Measurements from ENCODE around the gene FUT8. TPM values are rescaled to one million over a fixed set of nuclear protein-coding genes. Genes with fewer than 3 reads are reported as not detected.
A peak's percentile ranks its signal among the peaks of the same experiment; 100 is the strongest.

FUT8 gene
- total RNA-seq, 2 donors from 2014 or later, result 50.3 to 89.9 TPM

DNA sequence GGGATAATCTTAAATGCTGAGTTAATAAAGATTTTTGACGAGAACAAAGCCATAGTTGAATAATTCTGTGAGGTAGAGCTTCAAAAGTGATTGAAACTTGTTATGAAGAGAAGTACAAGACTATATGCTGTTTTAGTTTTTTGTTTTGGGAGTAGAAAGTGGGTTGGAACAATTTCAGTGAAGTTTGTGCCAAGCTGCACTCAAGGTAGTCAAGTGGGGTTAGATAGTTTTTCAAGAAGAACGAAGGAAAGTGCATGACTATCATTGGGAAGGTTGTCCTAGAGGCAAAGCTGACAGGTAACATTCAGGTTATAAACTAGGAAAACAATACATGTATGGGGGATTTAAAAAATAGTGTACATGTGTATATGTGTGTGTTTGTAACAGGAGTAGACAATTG, 16.2 kb downstream of the FUT8 start:
- Mint-ChIP-seq H3K9me3 (no peaks in the 10 kb centered on the region), H3K27ac (no peak overlapping the region), H3K4me1 (peaks cover 24% of the 10 kb centered on the region), H3K27me3 (no peaks in the 10 kb centered on the region), H3K36me3 (ENCODE audit: low read depth) (peaks cover 15% of the 10 kb centered on the region), H3K4me3 (no peak overlapping the region)
- ATAC-seq (replicated peaks), result no peak

DNA sequence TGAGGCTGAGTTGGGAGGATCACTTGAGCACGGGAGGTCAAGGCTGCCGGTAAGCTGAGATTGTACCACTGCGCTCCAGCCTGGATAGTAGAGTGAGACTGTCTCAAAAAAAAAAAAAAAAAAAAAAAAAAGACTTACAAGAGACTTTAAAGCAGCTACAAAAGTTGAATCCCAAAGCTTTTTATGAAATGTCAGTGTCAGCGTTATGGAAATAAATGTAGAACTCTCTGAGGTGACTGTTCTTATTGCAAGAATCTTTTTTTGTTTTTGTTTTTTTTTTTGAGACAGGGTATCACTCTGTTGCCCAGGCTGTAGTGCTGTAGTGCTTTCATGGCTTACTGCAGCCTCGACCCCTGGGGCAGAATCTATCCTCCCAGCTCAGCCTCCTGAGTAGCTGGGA, 17.2 kb downstream of the FUT8 start:
- Mint-ChIP-seq H3K36me3 (ENCODE audit: low read depth) (peaks cover 25% of the 10 kb centered on the region), H3K27ac (no peak overlapping the region), H3K4me3 (no peak overlapping the region), H3K4me1 (peaks cover 22% of the 10 kb centered on the region), H3K9me3 (no peaks in the 10 kb centered on the region), H3K27me3 (no peaks in the 10 kb centered on the region)
- no peak for ATAC-seq (replicated peaks)

DNA sequence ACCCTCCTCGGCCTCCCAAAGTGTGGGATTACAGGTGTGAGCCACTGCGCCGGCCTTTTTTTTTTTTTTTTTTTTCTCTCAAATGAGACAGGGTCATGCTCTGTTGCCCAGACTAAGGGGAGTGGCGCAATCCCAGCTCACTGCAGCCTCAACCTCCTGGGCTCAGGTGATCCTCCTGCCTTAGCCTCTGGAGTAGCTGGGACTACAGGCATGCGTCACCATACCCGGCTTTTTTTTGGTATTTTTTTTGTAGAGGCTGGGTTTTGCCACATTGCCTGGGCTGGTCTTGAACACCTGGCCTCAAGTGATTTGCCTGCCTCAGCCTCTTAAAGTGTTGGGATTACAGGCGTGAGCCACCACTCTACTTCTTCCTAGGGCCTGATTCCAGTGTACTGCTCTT, 18.7 kb downstream of the FUT8 start:
- no peak overlapping the region for H3K4me3 Mint-ChIP-seq
- H3K4me1 Mint-ChIP-seq, result peaks cover 16% of the 10 kb centered on the region
- peaks cover 37% of the 10 kb centered on the region for H3K36me3 Mint-ChIP-seq (ENCODE audit: low read depth)
- no peak for ATAC-seq (replicated peaks)
- no peaks in the 10 kb centered on the region for H3K9me3 Mint-ChIP-seq
- no peaks in the 10 kb centered on the region for H3K27me3 Mint-ChIP-seq
- H3K27ac Mint-ChIP-seq, result no peak overlapping the region

DNA sequence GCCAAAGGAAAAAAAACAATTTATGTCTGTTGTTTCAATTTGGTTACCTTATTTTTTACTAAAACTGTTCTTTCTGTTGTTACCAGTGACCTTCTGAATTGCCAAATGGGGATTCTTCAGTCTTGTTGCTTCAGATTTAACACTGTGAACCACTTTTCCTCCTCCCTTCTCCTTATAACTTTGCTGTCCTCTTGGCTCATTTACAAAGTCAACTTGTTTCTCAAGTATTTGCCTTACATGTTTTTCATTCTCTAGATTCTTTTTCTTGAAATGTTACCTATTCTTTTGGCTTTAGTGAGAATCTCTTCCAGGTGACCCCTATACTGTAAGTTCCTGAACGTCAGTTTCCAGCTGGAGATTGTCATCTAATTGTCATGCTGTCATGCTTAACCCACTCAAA, 19.4 kb downstream of the FUT8 start:
- H3K4me1 Mint-ChIP-seq, result peaks cover 14% of the 10 kb centered on the region
- no peak overlapping the region for H3K27ac Mint-ChIP-seq
- ATAC-seq (replicated peaks), result no peak
- H3K27me3 Mint-ChIP-seq, result no peaks in the 10 kb centered on the region
- no peak overlapping the region for H3K4me3 Mint-ChIP-seq
- no peaks in the 10 kb centered on the region for H3K9me3 Mint-ChIP-seq
- H3K36me3 Mint-ChIP-seq (ENCODE audit: low read depth), result peaks cover 31% of the 10 kb centered on the region

DNA sequence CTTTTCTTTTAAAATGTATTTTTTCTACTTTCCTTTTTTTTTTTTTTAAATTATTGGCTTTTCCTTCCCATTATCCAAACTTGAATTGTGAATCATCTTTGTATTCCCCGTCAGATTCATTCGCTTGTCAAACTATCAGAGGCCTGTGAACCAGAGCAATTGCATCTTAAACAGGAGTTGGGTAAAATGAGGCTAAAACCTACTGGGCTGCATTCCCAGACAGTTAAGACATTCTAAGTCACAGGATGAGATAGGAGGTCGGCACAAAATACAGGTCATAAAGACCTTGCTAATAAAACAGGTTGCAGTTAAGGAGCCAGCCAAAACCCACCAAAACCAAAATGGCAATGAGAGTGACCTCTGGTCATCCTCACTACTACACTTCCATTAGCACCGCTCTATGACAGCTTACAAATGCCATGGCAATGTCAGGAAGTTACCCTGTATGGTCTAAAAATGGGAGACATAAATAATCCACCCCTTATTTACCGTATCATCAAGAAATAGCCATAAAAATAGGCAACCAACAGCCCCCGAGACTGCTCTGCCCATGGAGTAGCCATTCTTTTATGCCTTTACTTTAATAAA, 19.9 kb downstream of the FUT8 start:
- Mint-ChIP-seq H3K4me1 (peaks cover 15% of the 10 kb centered on the region), H3K9me3 (no peaks in the 10 kb centered on the region), H3K27ac (peak overlapping the region; percentile 41), H3K4me3 (peak overlapping the region; percentile 46), H3K36me3 (ENCODE audit: low read depth) (peaks cover 26% of the 10 kb centered on the region), H3K27me3 (no peaks in the 10 kb centered on the region)
- ATAC-seq (replicated peaks), result no peak

DNA sequence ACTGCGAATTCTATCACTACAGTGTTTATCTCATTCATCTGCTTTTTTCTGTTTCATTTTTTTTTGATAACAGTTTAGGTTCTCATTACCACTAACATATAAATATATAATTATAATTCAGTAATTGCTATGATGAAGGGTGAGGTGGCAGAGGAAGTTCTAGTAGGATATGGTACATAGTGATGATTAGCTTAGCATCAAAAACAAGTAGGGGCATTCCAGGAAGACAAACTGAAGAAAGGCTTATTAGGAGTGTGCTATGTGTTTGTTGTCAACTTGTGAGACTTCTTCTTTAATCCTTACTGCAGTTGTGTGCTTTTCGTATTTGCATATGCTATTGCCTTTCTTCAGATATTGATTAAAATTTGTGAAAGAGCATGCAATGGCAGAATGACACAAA, 20.6 kb downstream of the FUT8 start:
- Mint-ChIP-seq H3K4me1 (peaks cover 22% of the 10 kb centered on the region), H3K36me3 (ENCODE audit: low read depth) (peaks cover 26% of the 10 kb centered on the region), H3K27ac (peak overlapping the region; percentile 41), H3K9me3 (no peaks in the 10 kb centered on the region), H3K4me3 (peak overlapping the region; percentile 46), H3K27me3 (no peaks in the 10 kb centered on the region)
- peak; percentile 74 for ATAC-seq (replicated peaks)

DNA sequence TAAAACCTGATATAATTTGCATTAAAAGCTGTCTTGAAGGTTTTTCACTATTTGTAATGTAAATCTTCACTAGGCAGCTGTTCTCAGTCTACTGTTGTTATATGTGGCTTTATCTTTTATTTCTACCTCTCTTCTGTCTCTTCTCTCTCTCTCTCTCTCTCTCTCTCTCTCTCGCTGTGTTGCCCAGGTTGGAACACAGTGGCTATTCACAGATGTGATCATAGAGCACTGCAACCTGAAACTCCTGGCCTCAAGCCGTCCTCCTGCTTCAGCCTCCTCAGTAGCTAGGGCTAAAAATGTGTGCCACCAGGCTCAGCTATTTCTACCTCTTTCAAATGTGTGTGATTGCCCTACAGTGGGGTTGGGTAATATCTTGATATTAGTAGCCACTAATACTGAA, 21.1 kb downstream of the FUT8 start:
- peak overlapping the region; percentile 28 for H3K27ac Mint-ChIP-seq
- peaks cover 26% of the 10 kb centered on the region for H3K36me3 Mint-ChIP-seq (ENCODE audit: low read depth)

DNA sequence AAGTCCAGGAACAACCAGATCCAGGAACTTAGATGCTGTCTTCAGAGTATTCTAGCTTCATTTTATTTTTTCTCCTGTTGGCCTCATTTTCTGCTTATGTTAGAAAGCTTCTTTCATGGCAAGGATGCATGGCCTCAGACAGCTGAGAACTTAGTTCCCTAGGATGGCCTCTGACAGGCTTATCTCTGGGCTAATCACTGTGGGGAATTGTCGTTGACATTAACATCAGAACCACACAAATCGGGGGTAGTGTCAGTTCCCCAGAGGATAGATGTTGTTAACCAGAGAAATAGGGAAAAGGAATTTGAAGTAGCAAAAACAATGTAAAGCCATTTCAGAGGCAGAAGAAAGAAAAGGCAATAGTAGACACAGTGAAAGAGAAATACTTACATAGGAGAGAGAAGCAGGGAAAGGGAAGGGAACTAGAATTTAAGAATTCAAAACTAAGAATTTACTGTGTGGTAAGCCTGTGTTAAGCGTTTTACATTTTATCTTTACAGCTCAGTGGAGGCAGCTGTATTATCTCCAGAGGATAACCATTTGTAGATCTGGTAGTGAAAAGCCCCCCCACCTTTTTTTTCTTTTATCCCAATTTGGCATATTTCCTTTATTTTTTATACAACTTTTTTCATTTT, 21.8 kb downstream of the FUT8 start:
- H3K27ac Mint-ChIP-seq, result no peak overlapping the region
- no peaks in the 10 kb centered on the region for H3K9me3 Mint-ChIP-seq
- H3K4me3 Mint-ChIP-seq, result no peak overlapping the region
- H3K27me3 Mint-ChIP-seq, result no peaks in the 10 kb centered on the region
- peaks cover 26% of the 10 kb centered on the region for H3K36me3 Mint-ChIP-seq (ENCODE audit: low read depth)
- peaks cover 27% of the 10 kb centered on the region for H3K4me1 Mint-ChIP-seq
- ATAC-seq (replicated peaks), result no peak

More for the DNA sequence above, 21.1 kb downstream of the FUT8 start:
- no peaks in the 10 kb centered on the region for H3K9me3 Mint-ChIP-seq
- peak overlapping the region; percentile 19 for H3K4me3 Mint-ChIP-seq
- peaks cover 26% of the 10 kb centered on the region for H3K4me1 Mint-ChIP-seq
- H3K27me3 Mint-ChIP-seq, result no peaks in the 10 kb centered on the region
- no peak for ATAC-seq (replicated peaks)

DNA sequence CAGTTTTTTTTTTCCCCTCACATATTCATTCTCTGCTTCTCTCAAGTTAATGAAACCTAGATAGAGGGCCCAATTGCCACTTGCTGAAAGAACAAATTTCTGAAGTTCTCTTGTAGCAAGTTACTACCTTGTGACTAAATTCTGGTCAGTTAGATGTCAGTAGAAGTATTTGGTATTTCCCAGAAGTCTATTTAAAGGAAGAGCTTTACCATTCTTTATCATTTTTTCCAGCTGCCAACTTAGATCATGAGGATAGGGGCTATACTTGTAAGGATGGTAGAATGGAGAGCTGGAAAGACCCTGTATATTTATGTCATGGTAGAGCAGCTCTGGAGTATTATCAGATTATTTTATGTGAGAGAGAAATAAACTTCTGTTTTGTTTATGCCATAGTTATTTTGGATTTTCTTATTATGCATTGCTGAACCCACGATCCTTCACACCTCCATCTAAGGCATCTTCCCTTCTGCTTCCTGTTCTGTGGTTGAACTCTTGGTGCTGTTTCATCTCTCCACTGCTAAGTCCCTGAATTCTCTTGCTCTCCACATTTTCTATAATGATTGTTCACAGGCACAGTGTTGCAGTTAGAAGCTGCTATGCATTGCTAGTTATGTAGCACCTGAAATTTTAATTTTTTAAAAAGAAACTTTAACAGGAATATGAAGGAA, 25.9 kb downstream of the FUT8 start:
- Mint-ChIP-seq H3K4me3 (peak overlapping the region; percentile 69), H3K4me1 (peaks cover 26% of the 10 kb centered on the region)
- ATAC-seq (replicated peaks), result peak; percentile 86

DNA sequence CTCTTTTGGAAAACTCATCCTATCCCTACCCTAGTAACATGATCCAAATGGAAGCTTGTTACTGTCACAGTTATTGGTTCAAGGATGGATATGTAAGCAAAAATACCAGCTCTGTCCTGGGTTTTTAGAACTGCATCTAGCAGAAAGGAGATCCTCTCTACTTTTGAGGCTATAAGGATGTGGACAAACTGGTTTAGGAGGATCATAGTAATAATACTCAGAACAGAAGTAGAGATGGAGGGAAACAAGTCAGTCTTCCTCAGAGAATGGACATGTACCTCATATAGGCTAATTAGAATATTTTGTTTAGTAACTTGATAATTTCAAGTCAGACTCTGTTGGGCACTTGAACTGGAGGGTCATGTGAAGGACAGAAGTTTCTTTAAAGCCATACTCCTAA, 26.6 kb downstream of the FUT8 start:
- H3K9me3 Mint-ChIP-seq, result no peaks in the 10 kb centered on the region
- no peak for ATAC-seq (replicated peaks)
- H3K27me3 Mint-ChIP-seq, result no peaks in the 10 kb centered on the region
- peak overlapping the region; percentile 90 for H3K27ac Mint-ChIP-seq
- H3K36me3 Mint-ChIP-seq (ENCODE audit: low read depth), result peaks cover 23% of the 10 kb centered on the region
- peaks cover 26% of the 10 kb centered on the region for H3K4me1 Mint-ChIP-seq
- peak overlapping the region; percentile 69 for H3K4me3 Mint-ChIP-seq

More for the DNA sequence above, 25.9 kb downstream of the FUT8 start:
- Mint-ChIP-seq H3K36me3 (ENCODE audit: low read depth) (peaks cover 26% of the 10 kb centered on the region), H3K27me3 (no peaks in the 10 kb centered on the region), H3K27ac (peak overlapping the region; percentile 90), H3K9me3 (no peaks in the 10 kb centered on the region)

DNA sequence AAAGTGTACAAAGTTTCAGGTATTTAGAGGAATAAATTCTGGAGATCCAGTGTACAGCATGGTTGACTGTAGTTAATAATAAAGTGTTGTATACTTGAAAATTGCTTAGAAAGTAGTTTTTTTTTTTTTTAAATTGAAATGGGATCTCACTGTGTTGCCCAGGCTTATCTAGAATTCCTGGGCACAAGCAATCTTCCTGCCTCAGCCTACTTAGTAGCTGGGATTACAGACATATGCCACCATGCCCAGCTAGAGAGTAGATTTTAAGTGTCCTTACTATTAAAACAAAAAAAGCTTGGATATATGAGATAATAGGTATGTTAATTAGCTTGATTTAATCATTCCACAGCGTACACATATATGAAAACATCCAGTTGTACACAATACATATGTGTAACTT, 27.7 kb downstream of the FUT8 start:
- no peak overlapping the region for H3K4me3 Mint-ChIP-seq
- H3K4me1 Mint-ChIP-seq, result peaks cover 31% of the 10 kb centered on the region
- H3K9me3 Mint-ChIP-seq, result no peaks in the 10 kb centered on the region
- peaks cover 23% of the 10 kb centered on the region for H3K36me3 Mint-ChIP-seq (ENCODE audit: low read depth)
- H3K27ac Mint-ChIP-seq, result no peak overlapping the region
- no peak for ATAC-seq (replicated peaks)
- no peaks in the 10 kb centered on the region for H3K27me3 Mint-ChIP-seq

DNA sequence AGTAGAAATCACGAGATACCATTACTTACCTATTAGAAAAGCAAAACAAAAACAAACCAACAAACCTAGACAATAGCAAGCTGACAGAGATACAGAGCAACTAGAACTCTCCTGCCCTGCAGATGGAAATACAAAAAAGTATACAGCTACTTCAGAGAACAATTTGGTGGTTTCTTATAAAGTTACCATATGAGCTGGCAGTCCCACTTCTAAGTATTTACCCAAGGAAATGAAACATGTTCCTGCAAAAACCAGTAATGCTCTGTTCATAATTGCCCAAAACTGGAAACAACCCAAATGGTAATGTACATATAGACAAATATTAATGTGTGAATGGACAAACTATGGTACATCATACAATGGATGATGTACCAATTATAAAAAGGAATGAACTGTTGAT, 31.7 kb downstream of the FUT8 start:
- H3K27me3 Mint-ChIP-seq, result no peaks in the 10 kb centered on the region
- ATAC-seq (replicated peaks), result peak; percentile 93
- peaks cover 22% of the 10 kb centered on the region for H3K36me3 Mint-ChIP-seq (ENCODE audit: low read depth)
- H3K27ac Mint-ChIP-seq, result peak overlapping the region; percentile 66
- H3K4me1 Mint-ChIP-seq, result peaks cover 22% of the 10 kb centered on the region
- peak overlapping the region; percentile 17 for H3K4me3 Mint-ChIP-seq
- no peaks in the 10 kb centered on the region for H3K9me3 Mint-ChIP-seq

DNA sequence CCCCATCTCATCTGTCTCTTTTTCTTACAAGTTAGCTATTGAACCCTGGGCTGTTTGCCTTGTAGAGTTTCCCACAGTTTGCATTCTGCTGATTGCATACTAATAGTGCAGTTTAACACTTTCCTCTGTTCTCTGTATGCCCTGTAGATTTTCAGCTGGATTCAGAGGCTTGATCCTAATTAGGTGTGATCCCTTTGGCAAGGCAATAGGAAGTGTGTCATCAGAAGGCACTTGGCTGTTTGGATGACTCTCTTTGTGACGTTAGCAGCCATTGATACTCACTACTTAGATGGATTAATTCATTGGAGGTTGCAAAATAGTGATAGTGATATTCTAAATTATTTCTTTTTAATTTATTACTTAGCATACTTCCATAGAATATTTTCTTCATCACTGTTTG, 33.6 kb downstream of the FUT8 start:
- Mint-ChIP-seq H3K9me3 (no peaks in the 10 kb centered on the region), H3K27me3 (no peaks in the 10 kb centered on the region), H3K4me1 (peaks cover 22% of the 10 kb centered on the region), H3K4me3 (no peak overlapping the region), H3K27ac (no peak overlapping the region), H3K36me3 (ENCODE audit: low read depth) (peaks cover 36% of the 10 kb centered on the region)
- no peak for ATAC-seq (replicated peaks)

DNA sequence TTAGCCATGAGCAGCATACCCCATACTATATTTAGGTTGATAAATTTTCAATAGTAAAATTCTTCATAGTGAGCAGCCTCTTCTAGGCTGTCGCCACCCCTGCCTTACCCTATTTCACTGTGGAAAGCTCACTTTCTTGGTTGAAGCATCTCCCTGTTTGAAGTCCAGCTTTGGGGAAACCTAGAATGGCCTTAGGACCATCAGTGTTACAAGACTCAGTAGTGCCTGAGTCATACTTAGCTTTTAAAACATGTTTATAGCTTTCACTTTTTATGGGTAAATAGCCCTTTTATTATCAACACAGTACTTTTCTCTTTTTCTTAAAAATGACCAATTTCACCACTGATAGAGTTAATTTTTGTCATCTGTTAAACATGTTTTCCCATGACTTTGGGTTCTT, 37.1 kb downstream of the FUT8 start:
- Mint-ChIP-seq H3K27ac (no peak overlapping the region), H3K36me3 (ENCODE audit: low read depth) (peaks cover 41% of the 10 kb centered on the region), H3K27me3 (no peaks in the 10 kb centered on the region), H3K4me3 (no peak overlapping the region), H3K9me3 (no peaks in the 10 kb centered on the region), H3K4me1 (peaks cover 27% of the 10 kb centered on the region)
- no peak for ATAC-seq (replicated peaks)

DNA sequence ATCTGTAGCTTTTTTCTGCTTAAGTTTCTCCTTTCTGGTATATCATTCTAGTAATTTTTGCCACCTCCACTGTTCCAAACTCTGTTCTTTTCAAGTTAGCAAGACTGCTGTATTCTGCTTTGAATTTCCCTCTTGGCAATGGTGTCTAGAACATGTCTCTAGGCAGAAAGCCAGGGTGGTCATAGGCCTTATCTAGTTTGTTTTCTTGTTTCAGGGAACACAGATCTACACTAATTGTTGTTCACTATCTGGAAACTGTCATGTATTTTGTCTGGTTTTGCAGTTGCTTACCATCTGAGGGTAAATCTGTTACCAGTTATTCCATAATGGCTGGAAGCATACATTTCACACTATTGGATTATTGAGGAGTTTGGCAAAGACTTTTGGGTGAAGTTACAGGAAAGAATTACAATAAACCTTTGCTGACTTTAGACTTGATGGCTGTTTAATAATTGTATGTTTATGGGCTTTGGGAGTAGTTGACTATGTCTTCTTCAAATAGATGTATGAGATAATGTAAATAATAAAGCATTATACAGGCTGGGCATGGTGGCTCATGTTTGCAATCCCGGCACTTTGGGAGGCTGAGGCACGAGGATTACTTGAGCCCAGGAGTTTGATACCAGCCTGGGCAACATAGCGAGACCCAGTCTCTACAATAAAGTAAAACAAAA, 41.4 kb downstream of the FUT8 start:
- no peak overlapping the region for H3K27ac Mint-ChIP-seq
- no peak for ATAC-seq (replicated peaks)
- no peak overlapping the region for H3K4me3 Mint-ChIP-seq
- no peaks in the 10 kb centered on the region for H3K27me3 Mint-ChIP-seq
- H3K36me3 Mint-ChIP-seq (ENCODE audit: low read depth), result peaks cover 66% of the 10 kb centered on the region
- H3K9me3 Mint-ChIP-seq, result peaks cover 4% of the 10 kb centered on the region
- H3K4me1 Mint-ChIP-seq, result peaks cover 18% of the 10 kb centered on the region

All from activated T-helper 17 cell treated with anti-CD3 and anti-CD28 coated beads, Interleukin-2, amount 50 U/mL, for 72 hours (primary cell).